Transverse colon (tissue), 4 donors: ENCODE results near the gene TMEFF1. TPM values are rescaled to one million over a fixed set of nuclear protein-coding genes. Genes with fewer than 3 reads are reported as not detected.
"Not testable (repeated sequence)": the region's sequence is repeated elsewhere in the genome, so short reads cannot be mapped to it uniquely, and the experiment has no call there.

ENCODE experiments used
- DNase-seq: peaks from one replicate; pipeline ENCODE4 v3.0.0-alpha.2; 2019
- H3K27ac ChIP-seq, 4 donors: fragments of 200-600 bp; sonication (generic); 2 replicates each; pipeline ENCODE4 v1.5.1; 2016 to 2018; ENCODE audit warnings: inconsistent platforms in 4 of 4
- H3K27me3 ChIP-seq: fragments of 200-600 bp; sonication (generic); 2 replicates; pipeline ENCODE4 v1.5.1; 2017; ENCODE audit warnings: inconsistent platforms
- H3K36me3 ChIP-seq, 4 donors: fragments of 200-600 bp; sonication (generic); 2 replicates each; pipeline ENCODE4 v1.5.1; 2017 to 2019; ENCODE audit warnings: inconsistent platforms in 4 of 4
- H3K4me1 ChIP-seq, 4 donors: fragments of 200-600 bp; sonication (generic); 2 replicates each; pipeline ENCODE4 v1.5.1; 2017 to 2020; ENCODE audit warnings: inconsistent platforms in 4 of 4
- H3K4me3 ChIP-seq, 4 donors: fragments of 200-600 bp; sonication (generic); 1 replicate in 1 of 4; 2 replicates in 3 of 4; pipeline versions ENCODE4 v1.5.1 to v1.6.1; 2017 to 2019; ENCODE audit warnings: inconsistent platforms in 4 of 4
- H3K9me3 ChIP-seq, 2 donors: fragments of 200-600 bp; sonication (generic); 2 replicates each; pipeline ENCODE4 v1.5.1; 2017 to 2019; ENCODE audit warnings: inconsistent platforms in 2 of 2
- CTCF ChIP-seq, 5 experiments: fragments of 200-600 bp in 3 of 5; fragments of 450-650 bp in 2 of 5; sonication (generic) in 3 of 5; IDR thresholded peaks; 1 replicate in 2 of 5; 2 replicates in 3 of 5; pipeline ENCODE4 v1.5.1; 2016 to 2017; ENCODE audit warnings: antibody characterized with exemption in 5 of 5, inconsistent platforms in 3 of 5, mild to moderate bottlenecking in 2 of 5, moderate library complexity in 1 of 5
- EP300 ChIP-seq: sonication (generic); formaldehyde crosslinking; IDR thresholded peaks from one replicate; pipeline ENCODE4 v1.6.1; 2017; ENCODE audit warnings: antibody characterized with exemption, low read depth
- POLR2A ChIP-seq: fragments of 450-650 bp; IDR thresholded peaks from one replicate; pipeline ENCODE4 v1.6.1; 2016; ENCODE audit warnings: antibody characterized with exemption, mild to moderate bottlenecking, moderate library complexity
- POLR2AphosphoS5 ChIP-seq, 3 donors: sonication (generic); formaldehyde crosslinking; IDR thresholded peaks; one replicate each; pipeline ENCODE4 v1.6.1; 2016; ENCODE audit warnings: antibody characterized with exemption in 3 of 3
- WGBS, 2 donors: methylation state at CpG; one replicate each; pipeline ENCODE4 v1.1.5; 2018; ENCODE audit warnings: low coverage in 1 of 2; 5-methylcytosine and 5-hydroxymethylcytosine counted together
- in situ Hi-C, 4 donors: fragments of 200-750 bp; cut with MboI; loops; one replicate each; pipeline versions ENCODE4 v1.15.0 to v1.15.1; 2017; ENCODE audit warnings: low sequenced_read_pairs in 3 of 4, low pct_ligation_motif_present in 1 of 4, low pct_unique_long_range_greater_than_20kb in 1 of 4
- intact Hi-C: fragments of 100-400 bp; cut with DNase I; formaldehyde crosslinking; loops from one replicate; pipeline ENCODE4 v1.15.1; 2023; ENCODE audit warnings: low total_unique reads
- total RNA-seq, 4 donors: library from RNA; depleted of rRNA; stranded (reverse); fragments of >200 nt; gene quantifications; one replicate each; pipeline ENCODE4 v1.1.0, GENCODE V29; 2016

The TMEFF1 gene
- total RNA-seq, 4 donors from 2014 or later = not detected

GRCh38 chr9:100515578-100516494, 42.9 kb downstream of the TMEFF1 start:
- Histone ChIP-seq H3K27me3 (no peaks in the 10 kb centered on the region), H3K36me3 (no peaks in the 10 kb centered on the region), H3K9me3 (no peaks in the 10 kb centered on the region), H3K4me3 (no peak overlapping the region), H3K27ac (no peak overlapping the region), H3K4me1 (no peaks in the 10 kb centered on the region)
- intact Hi-C loops = loop anchor here (5.0 kb wide), 1 partner anchor 779 kb away; no protein-coding TSS in a partner anchor
- in situ Hi-C loops = loop anchor here in 1 of 4 donors (10.0 kb wide), 1 partner anchor 61 kb away; no protein-coding TSS in a partner anchor
- TF ChIP-seq CTCF (IDR thresholded peaks at IDR 0.05) = no peak
- TF ChIP-seq POLR2AphosphoS5 (IDR thresholded peaks at IDR 0.05) = no peak
- no peak for TF ChIP-seq EP300
- TF ChIP-seq POLR2A = no peak
- DNase-seq = no peak
- 72 to 76% methylated on average over 5 to 6 of the region's 6 CpGs for WGBS, 2 donors

- no peak for TF ChIP-seq POLR2A
- TF ChIP-seq CTCF (IDR thresholded peaks at IDR 0.05) = no peak
- TF ChIP-seq EP300 = no peak
- TF ChIP-seq POLR2AphosphoS5 (IDR thresholded peaks at IDR 0.05) = no peak
- Histone ChIP-seq H3K27me3 (no peaks in the 10 kb centered on the region), H3K27ac (no peak overlapping the region), H3K4me3 (no peak overlapping the region), H3K4me1 (no peaks in the 10 kb centered on the region), H3K9me3 (no peaks in the 10 kb centered on the region), H3K36me3 (no peaks in the 10 kb centered on the region)
- in situ Hi-C loops = no loop called here
- intact Hi-C loops = no loop called here
- WGBS, 2 donors = 68 to 70% methylated on average over 3 of the region's 3 CpGs
- DNase-seq = no peak
These were observed 48.3 kb downstream of the TMEFF1 start for GRCh38 chr9:100521282-100521681.

- Histone ChIP-seq H3K4me1 (no peaks in the 10 kb centered on the region), H3K36me3 (no peaks in the 10 kb centered on the region), H3K27me3 (no peaks in the 10 kb centered on the region), H3K9me3 (no peaks in the 10 kb centered on the region), H3K27ac (no peak overlapping the region), H3K4me3 (no peak overlapping the region)
- in situ Hi-C loops (no loop called here), intact Hi-C loops (no loop called here)
- 100% methylated on average over 2 of the region's 2 CpGs; no CpG with 5 or more reads in 1 of the 2 donors for WGBS, 2 donors
- no peak for TF ChIP-seq CTCF (IDR thresholded peaks at IDR 0.05)
- TF ChIP-seq POLR2A = no peak
- TF ChIP-seq EP300 = no peak
- TF ChIP-seq POLR2AphosphoS5 (IDR thresholded peaks at IDR 0.05) = no peak
- no peak for DNase-seq
These were observed 52.6 kb downstream of the TMEFF1 start for GRCh38 chr9:100525563-100525962.

GRCh38 chr9:100527180-100527794, 54.3 kb downstream of the TMEFF1 start:
- H3K4me3 ChIP-seq, H3K9me3 ChIP-seq, H3K27me3 ChIP-seq, H3K27ac ChIP-seq, H3K36me3 ChIP-seq, DNase-seq, in situ Hi-C loops, H3K4me1 ChIP-seq, intact Hi-C loops: not testable (repeated sequence)
- 80 to 95% methylated on average over 1 to 30 of the region's 30 CpGs for WGBS, 2 donors
